HCT116 (cell line): ENCODE data around the gene ACSL5.

Source experiments
- POLR2A ChIP-seq: IDR thresholded peaks from 2 replicates; pipeline ENCODE4 v1.7.0; 2011; ENCODE audit warnings: borderline replicate concordance; ENCODE audit not compliant: insufficient read depth, insufficient read length; ENCODE audit errors: extremely low read depth
- ZFX ChIP-seq: fragments of 450-650 bp; IDR thresholded peaks from 2 replicates; pipeline ENCODE4 v1.6.1; 2017
- ZNF274 ChIP-seq: fragments of 200-500 bp; sonication (Bioruptor generic); IDR thresholded peaks from 2 replicates; pipeline ENCODE4 v1.6.1; 2014; ENCODE audit warnings: mild to moderate bottlenecking, low read depth, low read length, inconsistent platforms
- TF ChIP-seq, protein P1 (sequence below), 3 experiments: fragments of 200-600 bp in 1 of 3; sonication (generic) in 1 of 3; IDR thresholded peaks in 2 of 3; conservative IDR thresholded peaks in 1 of 3; 2 replicates each; pipeline ENCODE4 v1.5.1; 2012 to 2017; ENCODE audit warnings: low read depth in 2 of 3, low read length in 2 of 3, antibody characterized with exemption in 1 of 3, borderline replicate concordance in 1 of 3, control low read depth in 1 of 3, mild to moderate bottlenecking in 1 of 3, mixed read lengths in 1 of 3, mixed run types in 1 of 3, moderate library complexity in 1 of 3; ENCODE audit not compliant: insufficient read depth in 1 of 3

DNA sequence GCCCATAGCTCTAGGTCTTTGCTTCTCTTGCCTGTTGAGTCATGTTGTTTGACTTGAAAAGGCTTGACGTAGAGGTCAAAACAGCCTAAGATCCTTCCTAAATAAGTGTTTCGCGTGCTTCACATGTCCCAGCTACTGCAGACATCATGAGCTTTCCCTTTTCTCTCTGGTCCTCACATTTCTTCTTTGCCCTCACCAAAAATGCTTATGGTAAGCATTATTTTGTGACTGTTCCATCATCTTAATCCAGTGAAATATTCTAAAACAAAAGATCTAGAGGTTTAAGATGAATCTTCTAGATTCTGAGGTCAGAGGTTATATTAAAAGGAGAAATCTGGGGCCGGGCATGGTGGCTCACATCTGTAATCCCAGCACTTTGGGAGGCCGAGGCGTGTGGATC, 8.5 kb upstream of the ACSL5 start:
- TF ChIP-seq ZNF274: no peak
- TF ChIP-seq, protein P1, sequence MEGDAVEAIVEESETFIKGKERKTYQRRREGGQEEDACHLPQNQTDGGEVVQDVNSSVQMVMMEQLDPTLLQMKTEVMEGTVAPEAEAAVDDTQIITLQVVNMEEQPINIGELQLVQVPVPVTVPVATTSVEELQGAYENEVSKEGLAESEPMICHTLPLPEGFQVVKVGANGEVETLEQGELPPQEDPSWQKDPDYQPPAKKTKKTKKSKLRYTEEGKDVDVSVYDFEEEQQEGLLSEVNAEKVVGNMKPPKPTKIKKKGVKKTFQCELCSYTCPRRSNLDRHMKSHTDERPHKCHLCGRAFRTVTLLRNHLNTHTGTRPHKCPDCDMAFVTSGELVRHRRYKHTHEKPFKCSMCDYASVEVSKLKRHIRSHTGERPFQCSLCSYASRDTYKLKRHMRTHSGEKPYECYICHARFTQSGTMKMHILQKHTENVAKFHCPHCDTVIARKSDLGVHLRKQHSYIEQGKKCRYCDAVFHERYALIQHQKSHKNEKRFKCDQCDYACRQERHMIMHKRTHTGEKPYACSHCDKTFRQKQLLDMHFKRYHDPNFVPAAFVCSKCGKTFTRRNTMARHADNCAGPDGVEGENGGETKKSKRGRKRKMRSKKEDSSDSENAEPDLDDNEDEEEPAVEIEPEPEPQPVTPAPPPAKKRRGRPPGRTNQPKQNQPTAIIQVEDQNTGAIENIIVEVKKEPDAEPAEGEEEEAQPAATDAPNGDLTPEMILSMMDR (IDR thresholded peaks at IDR 0.05 in 2 of 3, conservative IDR thresholded peaks at IDR 0.05 in 1 of 3; ENCODE audit: borderline replicate concordance in 1 of 3, insufficient read depth in 1 of 3, low read depth in 2 of 3, low read length in 2 of 3): no peak
- no peak for TF ChIP-seq POLR2A
- no peak for TF ChIP-seq ZFX
